Pancreas (tissue), 10 donors: ENCODE data around the gene LRBA. TPM values are rescaled to one million over a fixed set of nuclear protein-coding genes. Genes with fewer than 3 reads are reported as not detected.

Experiments used
- ATAC-seq, 4 donors: fragments of 200-7000 bp; cut with Tn5 transposase; one replicate each; pipeline versions ENCODE4 v1.8.0 to v1.9.1; 2020; ENCODE audit warnings: mild to moderate bottlenecking in 4 of 4, moderate library complexity in 4 of 4
- DNase-seq, 6 donors: peaks; one replicate each; pipeline ENCODE4 v3.0.0-alpha.2; 2020
- FAIRE-seq: peaks from 2 replicates; lab custom pipeline; 2012; peaks lifted over from hg19 to GRCh38; lab: Jason Lieb, UNC
- H3K27ac ChIP-seq, 4 donors: fragments of 200-600 bp; sonication (generic); 1 replicate in 3 of 4; 2 replicates in 1 of 4; pipeline versions ENCODE4 v1.5.0 to v1.8.0; 2020
- H3K27me3 ChIP-seq, 4 donors: fragments of 200-600 bp; one replicate each; pipeline ENCODE4 v1.8.0; 2021
- H3K36me3 ChIP-seq, 3 donors: fragments of 200-600 bp; sonication (generic) in 1 of 3; one replicate each; pipeline versions ENCODE4 v1.5.0 to v1.8.0; 2020 to 2021
- H3K4me1 ChIP-seq, 3 donors: fragments of 200-600 bp; one replicate each; pipeline ENCODE4 v1.8.0; 2021
- H3K4me3 ChIP-seq, 4 donors: fragments of 200-600 bp; sonication (generic) in 2 of 4; one replicate each; pipeline versions ENCODE4 v1.5.0 to v1.8.0; 2020 to 2021
- H3K9me3 ChIP-seq, 4 donors: fragments of 200-600 bp; one replicate each; pipeline ENCODE4 v1.8.0; 2021
- WGBS, 2 donors: extraction: QIAGEN DNeasy Blood & Tissue Kit; methylation state at CpG; one replicate each; pipeline ENCODE4 v1.1.7; 2013; 5-methylcytosine and 5-hydroxymethylcytosine counted together
- intact Hi-C, 3 donors: fragments of 100-400 bp; cut with DNase I; formaldehyde crosslinking; loops; one replicate each; pipeline versions ENCODE4 v1.11.1 to v1.14.2; 2022
- polyA plus RNA-seq, 2 donors: library from polyadenylated mRNA; stranded (reverse); fragments of 200-250 nt; gene quantifications; one replicate each; pipeline ENCODE4 v1.2.3, GENCODE V29; 2013
- total RNA-seq, 6 donors: library from RNA; stranded (reverse); fragmentation: NEBNext Ultra II Directional in 4 of 6; extraction: Animal tissue kit (Norgen Biotek cat#: 25700) in 4 of 6; gene quantifications; one replicate each; pipeline versions ENCODE4 v1.2.1 to v1.2.4, GENCODE V29; 2021 to 2023
- TF ChIP-seq, protein P1 (sequence below), 4 donors: fragments of 200-600 bp; sonication (generic) in 3 of 4; IDR thresholded peaks; one replicate each; pipeline versions ENCODE4 v1.5.0 to v1.8.0; 2021; ENCODE audit warnings: antibody characterized with exemption in 4 of 4
- donor health status: healthy with polysubstance abuse.
- donor health status: DM: no; HTN: no; CAD: no; lungs with moderate emphysema.
- donor health status: DM: no; HTN: no; CAD: no.
- donor health status: control.
- donor health status: control.
- donor health status: Bipolar disorder and iron deficiency.
- donor health status: DM: yes; HTN: yes; CAD: no.
- donor health status: DM: no; HTN: no; CAD: no.
- donor health status: DM: no; HTN: no; CAD: no.
- donor health status: DM: yes; HTN: yes; CAD: no.

Gene LRBA
- total and polyA plus RNA-seq, 8 donors = 6.6 to 35.3 (median 22.3) TPM

GRCh38 chr4:150217192-150217591, 797.9 kb downstream of the LRBA start:
- 23 to 43% methylated on average over 3 of the region's 3 CpGs for WGBS, 2 donors
- no peak overlapping the region for H3K4me3 ChIP-seq
- no peaks in the 10 kb centered on the region for H3K27me3 ChIP-seq
- no peak overlapping the region for H3K27ac ChIP-seq
- intact Hi-C loops = no loop called here
- peaks cover 0 to 9% (median under 1%) of the 10 kb centered on the region in 3 donors for H3K4me1 ChIP-seq
- no peaks in the 10 kb centered on the region for H3K36me3 ChIP-seq
- DNase-seq (no peak), ATAC-seq (peak; percentile 35 to 78 (median 68)), FAIRE-seq (no peak)
- no peaks in the 10 kb centered on the region for H3K9me3 ChIP-seq
- TF ChIP-seq, protein P1, sequence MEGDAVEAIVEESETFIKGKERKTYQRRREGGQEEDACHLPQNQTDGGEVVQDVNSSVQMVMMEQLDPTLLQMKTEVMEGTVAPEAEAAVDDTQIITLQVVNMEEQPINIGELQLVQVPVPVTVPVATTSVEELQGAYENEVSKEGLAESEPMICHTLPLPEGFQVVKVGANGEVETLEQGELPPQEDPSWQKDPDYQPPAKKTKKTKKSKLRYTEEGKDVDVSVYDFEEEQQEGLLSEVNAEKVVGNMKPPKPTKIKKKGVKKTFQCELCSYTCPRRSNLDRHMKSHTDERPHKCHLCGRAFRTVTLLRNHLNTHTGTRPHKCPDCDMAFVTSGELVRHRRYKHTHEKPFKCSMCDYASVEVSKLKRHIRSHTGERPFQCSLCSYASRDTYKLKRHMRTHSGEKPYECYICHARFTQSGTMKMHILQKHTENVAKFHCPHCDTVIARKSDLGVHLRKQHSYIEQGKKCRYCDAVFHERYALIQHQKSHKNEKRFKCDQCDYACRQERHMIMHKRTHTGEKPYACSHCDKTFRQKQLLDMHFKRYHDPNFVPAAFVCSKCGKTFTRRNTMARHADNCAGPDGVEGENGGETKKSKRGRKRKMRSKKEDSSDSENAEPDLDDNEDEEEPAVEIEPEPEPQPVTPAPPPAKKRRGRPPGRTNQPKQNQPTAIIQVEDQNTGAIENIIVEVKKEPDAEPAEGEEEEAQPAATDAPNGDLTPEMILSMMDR (IDR thresholded peaks at IDR 0.05) = no peak

GRCh38 chr4:150216726-150217125, 798.4 kb downstream of the LRBA start:
- WGBS, 2 donors = 91 to 93% methylated on average over 5 of the region's 5 CpGs
- H3K9me3 ChIP-seq = no peaks in the 10 kb centered on the region
- intact Hi-C loops = no loop called here
- FAIRE-seq = no peak
- TF ChIP-seq, protein P1 (IDR thresholded peaks at IDR 0.05) = no peak
- no peak for ATAC-seq
- H3K4me1 ChIP-seq = peaks cover 0 to 9% (median 5%) of the 10 kb centered on the region in 3 donors
- no peaks in the 10 kb centered on the region for H3K27me3 ChIP-seq
- H3K4me3 ChIP-seq = no peak overlapping the region
- no peak for DNase-seq
- H3K36me3 ChIP-seq = no peaks in the 10 kb centered on the region
- H3K27ac ChIP-seq = no peak overlapping the region

DNA sequence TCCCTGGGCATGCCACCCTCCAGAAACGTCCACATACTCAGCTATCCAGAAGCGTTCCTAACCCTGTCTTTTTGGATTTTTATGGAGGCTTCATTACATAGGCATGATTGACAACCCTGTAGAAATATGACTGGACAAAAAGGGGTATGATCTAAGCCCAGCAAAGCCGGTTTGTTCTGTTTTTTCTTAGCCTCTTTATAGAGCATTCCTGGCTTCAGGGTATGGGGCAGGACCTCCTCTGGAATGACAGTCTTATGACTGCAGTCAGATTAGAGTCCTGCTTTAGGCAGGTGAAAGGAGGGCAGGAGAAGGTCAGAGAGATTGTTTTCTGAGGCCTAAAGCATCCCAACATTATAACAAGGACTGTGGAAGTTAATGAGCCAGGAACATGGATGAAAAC, 799.5 kb downstream of the LRBA start:
- Histone ChIP-seq H3K27me3 (no peaks in the 10 kb centered on the region), H3K36me3 (no peaks in the 10 kb centered on the region), H3K4me3 (no peak overlapping the region), H3K9me3 (no peaks in the 10 kb centered on the region), H3K27ac (no peak overlapping the region), H3K4me1 (peaks cover 6 to 9% (median 8%) of the 10 kb centered on the region in 3 donors)
- intact Hi-C loops = no loop called here
- FAIRE-seq (no peak), ATAC-seq (no peak), DNase-seq (no peak)
- WGBS, 2 donors = 84 to 85% methylated on average over 3 of the region's 3 CpGs
- TF ChIP-seq, protein P1 (IDR thresholded peaks at IDR 0.05) = no peak

Other genes starting within 250 kb of the LRBA start
- 1,000 to 10,000 TPM in 4 of 6 donors, 100 to 1,000 TPM in 2; 882 to 1,610 (median 1,401) TPM for gene RPS3A, start 84.3 kb upstream of the LRBA start, total RNA-seq
- gene RPS3A, start 84.3 kb upstream of the LRBA start, polyA plus RNA-seq = 1,000 to 10,000 TPM; 1,672 to 1,850 TPM